22Rv1 (cell line): Measurements from ENCODE around the gene CLIC2.

Experiments used
- ZFX ChIP-seq: fragments of 450-650 bp; IDR thresholded peaks from 2 replicates; pipeline ENCODE4 v1.6.1; 2017; ENCODE audit warnings: antibody characterized with exemption, borderline replicate concordance
- TF ChIP-seq, protein P1 (sequence below): fragments of 450-650 bp; IDR thresholded peaks from 2 replicates; pipeline ENCODE4 v1.5.1; 2017; ENCODE audit warnings: mild to moderate bottlenecking

GRCh38 chrX:155246748-155247147 is 87.7 kb downstream of the CLIC2 start:
- TF ChIP-seq, protein P1, sequence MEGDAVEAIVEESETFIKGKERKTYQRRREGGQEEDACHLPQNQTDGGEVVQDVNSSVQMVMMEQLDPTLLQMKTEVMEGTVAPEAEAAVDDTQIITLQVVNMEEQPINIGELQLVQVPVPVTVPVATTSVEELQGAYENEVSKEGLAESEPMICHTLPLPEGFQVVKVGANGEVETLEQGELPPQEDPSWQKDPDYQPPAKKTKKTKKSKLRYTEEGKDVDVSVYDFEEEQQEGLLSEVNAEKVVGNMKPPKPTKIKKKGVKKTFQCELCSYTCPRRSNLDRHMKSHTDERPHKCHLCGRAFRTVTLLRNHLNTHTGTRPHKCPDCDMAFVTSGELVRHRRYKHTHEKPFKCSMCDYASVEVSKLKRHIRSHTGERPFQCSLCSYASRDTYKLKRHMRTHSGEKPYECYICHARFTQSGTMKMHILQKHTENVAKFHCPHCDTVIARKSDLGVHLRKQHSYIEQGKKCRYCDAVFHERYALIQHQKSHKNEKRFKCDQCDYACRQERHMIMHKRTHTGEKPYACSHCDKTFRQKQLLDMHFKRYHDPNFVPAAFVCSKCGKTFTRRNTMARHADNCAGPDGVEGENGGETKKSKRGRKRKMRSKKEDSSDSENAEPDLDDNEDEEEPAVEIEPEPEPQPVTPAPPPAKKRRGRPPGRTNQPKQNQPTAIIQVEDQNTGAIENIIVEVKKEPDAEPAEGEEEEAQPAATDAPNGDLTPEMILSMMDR: no peak
- no peak for TF ChIP-seq ZFX
